Psoas muscle (tissue), 8 donors: ENCODE data around the gene ABCF2. TPM values are rescaled to one million over a fixed set of nuclear protein-coding genes. Genes with fewer than 3 reads are reported as not detected.

Source experiments
- ATAC-seq, 4 donors: fragments of 200-7000 bp; cut with Tn5 transposase; one replicate each; pipeline ENCODE4 v1.9.1; 2020; ENCODE audit warnings: moderate library complexity in 3 of 4, mild to moderate bottlenecking in 2 of 4
- DNase-seq, 2 donors: peaks; one replicate each; pipeline ENCODE4 v3.0.0-alpha.2; 2020
- H3K27ac ChIP-seq: fragments of 200-600 bp; one replicate; pipeline ENCODE4 v1.8.0; 2022
- H3K27me3 ChIP-seq, 3 donors: fragments of 200-600 bp in 1 of 3; one replicate each; pipeline versions ENCODE4 v1.6.1 to v1.8.0; 2013 to 2022; ENCODE audit warnings: low read length in 2 of 3, mild to moderate bottlenecking in 2 of 3, moderate library complexity in 1 of 3; ENCODE audit not compliant: insufficient read depth in 3 of 3
- H3K36me3 ChIP-seq, 2 donors: fragments of 200-600 bp in 1 of 2; one replicate each; pipeline versions ENCODE4 v1.6.1 to v1.8.0; 2013 to 2022; ENCODE audit warnings: low read depth in 1 of 2, mild to moderate bottlenecking in 1 of 2, moderate library complexity in 1 of 2; ENCODE audit not compliant: insufficient read depth in 1 of 2
- H3K4me1 ChIP-seq: fragments of 200-600 bp; one replicate; pipeline ENCODE4 v1.8.0; 2022
- H3K4me3 ChIP-seq: fragments of 200-600 bp; one replicate; pipeline ENCODE4 v1.8.0; 2022; ENCODE audit warnings: mild to moderate bottlenecking
- H3K9me3 ChIP-seq: fragments of 200-600 bp; one replicate; pipeline ENCODE4 v1.8.0; 2022
- CTCF ChIP-seq: fragments of 200-600 bp; IDR thresholded peaks from one replicate; pipeline ENCODE4 v1.8.0; 2022; ENCODE audit warnings: antibody characterized with exemption
- WGBS, 3 donors: extraction: QIAGEN DNeasy Blood & Tissue Kit; methylation state at CpG; one replicate each; pipeline versions ENCODE4 v1.1.6 to v1.1.7; 2013; 5-methylcytosine and 5-hydroxymethylcytosine counted together
- intact Hi-C, 2 donors: fragments of 100-400 bp; cut with DNase I; formaldehyde crosslinking; loops; one replicate each; pipeline versions ENCODE4 v1.11.0 to v1.14.2; 2022
- polyA plus RNA-seq, 3 donors: library from polyadenylated mRNA; stranded (reverse); fragments of 200-250 nt; gene quantifications; one replicate each; pipeline ENCODE4 v1.2.3, GENCODE V29; 2013
- total RNA-seq, 4 donors: library from RNA; stranded (reverse); fragmentation: NEBNext Ultra II Directional in 2 of 4; extraction: Animal tissue kit (Norgen Biotek cat#: 25700) in 2 of 4; gene quantifications; one replicate each; pipeline versions ENCODE4 v1.2.1 to v1.2.4, GENCODE V29; 2021 to 2023
- donor health status: healthy with polysubstance abuse.
- donor health status: DM: no; HTN: no; CAD: no; lungs with moderate emphysema.
- donor health status: Bipolar disorder and iron deficiency.
- donor health status: healthy.
- donor health status: DM: yes; HTN: yes; CAD: no.
- donor health status: DM: no; HTN: no; CAD: no.
- donor health status: DM: no; HTN: no; CAD: no.
- donor health status: DM: yes; HTN: yes; CAD: no.

Gene ABCF2
- total and polyA plus RNA-seq, 7 donors = 35.7 to 94.0 (median 66.0) TPM

GRCh38 chr7:151172273-151173141 lies 54.5 kb downstream of the ABCF2 start:
- TF ChIP-seq CTCF = peak; percentile 100
- Histone ChIP-seq H3K4me1 (peaks cover 22% of the 10 kb centered on the region), H3K27me3 (no peaks in the 10 kb centered on the region), H3K27ac (no peak overlapping the region), H3K9me3 (no peaks in the 10 kb centered on the region), H3K36me3 (peaks cover 0 to 12% of the 10 kb centered on the region in 2 donors), H3K4me3 (no peak overlapping the region)
- WGBS, 3 donors = 22 to 28% (median 22%) methylated on average over 42 of the region's 42 CpGs
- intact Hi-C loops = loop anchor here (1.0 to 5.0 kb wide), 2 partner anchors 48 to 130 kb away; no protein-coding TSS in a partner anchor
- peak; percentile 78 to 86 (median 82) for ATAC-seq
- DNase-seq = peak; percentile 78 to 90

DNA sequence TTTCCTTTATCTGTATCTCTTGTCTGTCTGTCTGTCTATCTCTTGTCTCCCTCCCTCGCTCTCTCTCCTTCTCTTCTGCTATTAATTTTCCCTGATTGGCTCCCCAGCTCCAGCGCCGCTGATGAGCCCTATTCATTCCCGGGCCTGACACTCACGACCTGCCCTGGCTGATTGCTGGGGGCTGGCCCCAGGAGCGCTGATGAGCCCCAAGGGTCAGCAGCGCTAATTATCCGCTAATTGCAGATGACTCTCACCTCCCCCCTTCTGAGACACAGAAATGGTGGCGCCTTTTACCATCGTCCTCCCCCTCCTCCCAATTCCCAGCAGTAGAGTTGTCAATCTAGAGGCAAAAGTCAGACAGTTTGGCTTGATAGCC lies 58.2 kb downstream of the ABCF2 start:
- Histone ChIP-seq H3K27ac (peak overlapping the region; percentile 15), H3K36me3 (no peaks in the 10 kb centered on the region), H3K27me3 (peaks cover 0 to 20% (median 0%) of the 10 kb centered on the region in 3 donors), H3K9me3 (no peaks in the 10 kb centered on the region), H3K4me1 (peaks cover 12% of the 10 kb centered on the region), H3K4me3 (peak overlapping the region; percentile 66)
- no peak for ATAC-seq
- intact Hi-C loops = loop anchor here in 1 of 2 donors (1.0 kb wide), 1 partner anchor 40 kb away; no protein-coding TSS in a partner anchor
- peak in 1 of 2 donors; percentile 19 for DNase-seq
- 65 to 69% (median 67%) methylated on average over 10 of the region's 10 CpGs for WGBS, 3 donors
- TF ChIP-seq CTCF = no peak

DNA sequence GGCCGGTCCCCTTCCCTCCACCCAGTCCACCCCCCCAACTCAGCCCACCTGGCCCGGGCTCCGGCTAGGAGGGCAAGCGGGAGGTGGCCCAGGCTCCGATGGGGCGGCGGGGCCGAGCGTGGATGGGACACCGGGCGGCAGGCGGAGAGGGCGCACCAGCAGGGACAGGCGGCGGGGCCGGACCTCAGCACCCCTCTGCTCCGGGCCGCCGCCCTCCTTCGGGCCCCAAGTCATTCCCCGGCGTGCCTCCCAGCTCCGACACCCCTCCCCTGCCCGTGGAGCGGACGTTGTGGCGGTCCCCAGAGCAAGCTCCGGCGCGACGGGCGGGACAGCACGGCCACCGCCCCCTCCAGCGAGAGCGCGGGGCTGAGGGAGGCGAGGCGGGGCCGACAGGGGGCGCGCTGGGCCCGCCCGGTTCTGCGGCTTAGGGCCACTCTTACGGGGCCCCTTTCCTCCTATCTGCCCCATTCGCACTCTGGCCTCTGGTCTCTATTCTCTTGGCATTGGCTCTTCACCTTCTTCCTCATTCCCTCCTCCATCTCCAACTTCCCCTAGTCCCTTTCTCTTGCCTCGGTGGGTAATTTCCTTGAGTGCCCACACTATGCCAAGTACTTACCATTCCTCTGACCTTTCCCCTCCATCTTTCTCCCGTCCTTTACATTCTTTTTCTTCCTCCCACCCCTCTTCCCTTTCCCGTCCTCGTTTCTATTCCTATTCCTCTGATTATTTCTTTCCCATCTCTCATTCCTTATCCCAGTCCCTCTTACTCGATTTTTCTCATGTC lies 58.8 kb downstream of the ABCF2 start:
- H3K9me3 ChIP-seq = no peaks in the 10 kb centered on the region
- H3K27me3 ChIP-seq = peaks cover 0 to 21% (median 0%) of the 10 kb centered on the region in 3 donors
- no peak overlapping the region for H3K27ac ChIP-seq
- 7 to 11% (median 9%) methylated on average over 28 to 52 of the region's 52 CpGs for WGBS, 3 donors
- H3K4me1 ChIP-seq = peaks cover 12% of the 10 kb centered on the region
- peak; percentile 77 to 85 (median 78) for ATAC-seq
- no peaks in the 10 kb centered on the region for H3K36me3 ChIP-seq
- TF ChIP-seq CTCF = peak; percentile 72
- peak; percentile 40 to 76 for DNase-seq
- H3K4me3 ChIP-seq = peak overlapping the region; percentile 66
- intact Hi-C loops = loop anchor here in 1 of 2 donors (1.0 kb wide), 1 partner anchor 40 kb away; no protein-coding TSS in a partner anchor

GRCh38 chr7:151167197-151167961 lies 59.6 kb downstream of the ABCF2 start, which contains the start of gene GBX1:
GBX1 (minus strand) TSS chr7:151167694; CDS start chr7:151167548, 146 bp downstream.
- Histone ChIP-seq H3K9me3 (no peaks in the 10 kb centered on the region), H3K27me3 (peaks cover 0 to 24% (median 0%) of the 10 kb centered on the region in 3 donors), H3K27ac (no peak within 1 kb of the TSS), H3K36me3 (no peaks in the 10 kb centered on the region), H3K4me3 (peak within 1 kb of the TSS; percentile 66), H3K4me1 (peaks cover 10% of the 10 kb centered on the region)
- DNase-seq = peak in 1 of 2 donors; percentile 66
- peak; percentile 48 to 58 (median 48) for ATAC-seq
- no peak for TF ChIP-seq CTCF
- WGBS, 3 donors = 6 to 13% (median 7%) methylated on average over 59 to 98 of the region's 101 CpGs
- intact Hi-C loops = no loop called here
